Left hindlimb (tissue), 1 donor: Measurements from ENCODE around the gene BBS1.

Source experiments
- DNase-seq: peaks from one replicate; pipeline ENCODE4 v3.0.0-alpha.2; 2018

Gene BBS1

DNA sequence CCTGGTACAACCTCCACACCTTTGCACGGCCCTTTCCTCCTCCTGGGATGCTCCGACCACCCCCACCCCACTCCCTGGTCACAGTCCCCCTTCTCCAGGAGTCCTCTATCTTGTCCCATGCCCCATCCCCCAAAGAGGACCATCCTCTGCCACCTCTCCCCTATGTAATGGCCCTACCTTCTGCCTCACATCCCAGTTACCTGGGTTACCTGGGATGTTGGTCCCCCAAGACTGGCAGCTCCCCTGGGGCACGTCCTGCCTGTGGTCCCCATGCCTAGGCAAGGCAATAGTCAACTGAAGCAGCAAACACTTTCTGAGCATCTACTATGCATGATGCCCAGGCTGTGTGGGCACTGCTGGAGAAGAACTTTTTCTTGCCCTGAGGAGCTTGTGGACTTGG, 45.0 kb downstream of the BBS1 start:
- no peak for DNase-seq

DNA sequence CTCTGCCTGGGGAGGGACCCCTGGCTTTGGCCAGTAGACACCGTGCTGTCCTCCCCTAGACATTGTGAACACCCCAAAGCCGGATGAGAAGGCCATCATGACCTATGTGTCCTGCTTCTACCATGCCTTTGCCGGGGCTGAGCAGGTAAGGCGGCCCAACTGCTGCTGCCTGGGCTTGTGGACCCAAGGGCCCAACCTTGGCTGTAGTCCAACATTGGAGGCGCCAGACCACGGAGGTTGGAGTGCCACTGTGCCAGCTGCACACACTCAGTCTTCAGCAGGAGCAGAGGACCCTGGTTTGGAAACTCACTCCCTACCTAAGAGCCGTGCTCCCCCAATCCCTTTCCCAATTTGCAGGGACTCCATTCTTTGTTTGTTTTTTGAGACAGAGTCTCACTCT, 45.7 kb downstream of the BBS1 start:
- no peak for DNase-seq

DNA sequence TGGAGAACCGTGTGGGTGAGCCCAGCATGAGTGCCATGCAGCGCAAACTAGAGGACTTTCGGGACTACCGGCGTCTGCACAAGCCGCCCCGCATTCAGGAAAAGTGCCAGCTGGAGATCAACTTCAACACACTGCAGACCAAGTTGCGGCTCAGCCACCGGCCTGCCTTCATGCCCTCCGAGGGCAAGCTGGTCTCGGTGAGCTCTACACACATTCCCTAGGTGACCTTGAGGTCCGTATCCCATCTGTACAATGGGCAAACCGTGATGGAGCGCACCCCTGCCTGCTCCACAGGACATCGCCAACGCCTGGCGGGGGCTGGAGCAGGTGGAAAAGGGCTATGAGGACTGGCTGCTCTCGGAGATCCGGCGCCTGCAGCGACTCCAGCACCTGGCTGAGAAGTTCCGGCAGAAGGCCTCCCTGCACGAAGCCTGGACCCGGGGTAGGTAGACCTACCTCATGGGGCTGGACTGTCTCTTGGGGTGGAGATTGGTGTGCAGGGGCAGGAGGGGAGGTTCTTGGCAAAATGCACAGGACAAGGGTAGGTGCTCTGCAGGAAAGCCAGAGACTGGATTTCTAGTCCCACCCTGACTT, 47.4 kb downstream of the BBS1 start:
- DNase-seq: no peak

DNA sequence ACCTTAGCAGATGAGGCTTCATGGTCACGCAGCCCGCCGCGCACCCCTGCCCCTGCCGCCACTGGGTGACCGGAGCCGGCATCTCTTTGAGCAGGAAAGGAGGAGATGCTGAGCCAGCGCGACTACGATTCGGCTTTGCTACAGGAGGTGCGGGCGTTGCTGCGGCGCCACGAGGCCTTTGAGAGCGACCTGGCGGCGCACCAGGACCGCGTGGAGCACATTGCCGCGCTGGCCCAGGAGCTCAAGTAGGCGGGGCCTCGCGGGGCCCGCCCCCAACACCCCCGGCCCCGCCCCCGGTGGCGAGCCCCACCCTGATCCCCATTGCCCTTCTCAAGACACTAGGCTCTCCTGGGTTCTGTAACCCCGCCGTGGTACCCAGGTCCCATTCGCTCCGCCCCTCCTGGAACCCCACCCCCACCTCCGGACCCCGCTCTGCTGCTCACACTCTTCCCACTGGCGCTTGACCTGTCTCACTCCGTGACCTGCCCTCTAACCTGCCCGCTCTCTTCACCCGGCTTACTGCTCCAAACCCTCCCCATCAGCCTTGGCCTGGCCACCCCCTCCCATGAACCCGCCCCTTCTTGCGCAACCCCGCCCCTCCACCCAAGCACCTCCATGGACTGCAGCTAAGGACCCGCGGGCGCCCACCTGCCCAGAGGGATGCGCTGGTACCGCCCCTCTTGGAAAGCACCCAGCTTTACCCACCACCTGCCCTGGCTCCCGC, 48.9 kb downstream of the BBS1 start:
- DNase-seq: no peak

DNA sequence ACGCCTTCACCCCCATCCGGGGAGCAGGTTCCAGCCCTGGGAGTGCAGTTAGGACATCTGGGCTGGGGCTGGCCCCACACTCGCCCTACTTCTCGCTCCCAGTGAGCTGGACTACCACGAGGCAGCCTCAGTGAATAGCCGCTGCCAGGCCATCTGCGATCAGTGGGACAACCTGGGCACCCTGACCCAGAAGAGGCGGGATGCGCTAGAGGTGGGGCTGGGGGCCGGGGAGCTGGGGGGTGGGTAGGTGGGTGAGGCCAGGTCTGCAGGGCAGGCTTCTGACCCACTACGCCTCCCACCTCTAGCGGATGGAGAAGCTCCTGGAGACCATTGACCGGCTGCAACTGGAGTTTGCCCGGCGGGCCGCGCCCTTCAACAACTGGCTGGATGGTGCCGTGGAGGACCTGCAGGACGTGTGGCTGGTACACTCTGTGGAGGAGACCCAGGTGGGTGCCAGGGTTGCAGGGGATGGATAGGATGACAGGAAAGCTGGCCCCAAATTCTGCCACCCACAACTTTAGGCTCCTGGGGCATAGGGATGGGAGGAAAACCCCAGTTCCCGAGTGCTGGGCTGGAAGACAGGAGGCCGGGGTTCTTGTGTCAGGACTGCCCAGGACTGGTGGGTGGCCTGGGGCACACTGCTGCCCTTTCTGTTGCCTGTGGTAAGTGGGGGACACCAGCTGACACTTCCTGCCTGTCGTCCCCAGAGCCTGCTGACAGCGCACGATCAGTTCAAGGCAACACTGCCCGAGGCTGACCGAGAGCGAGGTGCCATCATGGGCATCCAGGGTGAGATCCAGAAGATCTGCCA, 49.6 kb downstream of the BBS1 start:
- DNase-seq: no peak

DNA sequence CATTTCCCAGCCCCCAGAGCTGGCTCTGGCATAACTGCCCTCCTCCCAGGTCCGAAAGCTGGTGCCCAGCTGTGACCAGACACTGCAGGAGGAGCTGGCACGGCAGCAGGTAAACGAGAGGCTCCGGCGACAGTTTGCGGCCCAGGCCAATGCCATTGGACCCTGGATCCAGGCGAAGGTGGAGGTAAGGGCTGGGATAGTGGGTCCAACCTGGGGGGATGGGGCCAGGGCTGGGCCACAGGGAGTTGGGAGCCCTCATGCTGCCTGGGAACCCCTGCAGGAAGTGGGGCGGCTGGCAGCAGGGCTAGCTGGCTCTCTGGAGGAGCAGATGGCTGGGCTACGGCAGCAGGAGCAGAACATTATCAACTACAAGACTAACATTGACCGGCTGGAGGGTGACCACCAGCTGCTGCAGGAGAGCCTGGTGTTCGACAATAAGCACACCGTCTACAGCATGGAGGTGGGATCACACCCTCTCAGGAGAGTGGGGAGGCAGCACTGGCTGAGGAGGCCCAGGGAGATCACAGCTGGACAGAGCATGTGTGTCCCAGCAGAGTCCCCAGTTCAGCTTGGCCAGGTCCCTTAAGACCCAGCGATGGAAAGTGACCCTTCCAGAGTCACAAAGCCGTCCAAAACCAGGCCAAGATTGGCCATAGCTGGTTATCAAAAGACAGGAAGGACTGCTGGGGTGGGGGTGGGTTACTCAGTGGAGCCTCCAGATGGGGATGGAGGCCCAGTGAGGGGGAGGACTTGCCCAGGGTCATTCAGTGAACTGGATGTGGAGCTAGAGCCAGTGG, 50.9 kb downstream of the BBS1 start:
- DNase-seq: no peak

DNA sequence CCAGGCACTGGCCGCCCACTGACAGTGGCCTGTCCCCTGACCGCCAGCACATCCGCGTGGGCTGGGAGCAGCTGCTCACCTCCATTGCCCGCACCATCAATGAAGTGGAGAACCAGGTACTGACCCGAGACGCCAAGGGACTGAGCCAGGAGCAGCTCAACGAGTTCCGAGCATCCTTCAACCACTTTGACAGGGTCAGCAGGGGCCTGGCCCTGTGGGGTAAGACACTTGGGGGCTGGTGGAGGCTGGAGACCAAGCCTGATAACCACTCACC, 51.5 kb downstream of the BBS1 start:
- no peak for DNase-seq

DNA sequence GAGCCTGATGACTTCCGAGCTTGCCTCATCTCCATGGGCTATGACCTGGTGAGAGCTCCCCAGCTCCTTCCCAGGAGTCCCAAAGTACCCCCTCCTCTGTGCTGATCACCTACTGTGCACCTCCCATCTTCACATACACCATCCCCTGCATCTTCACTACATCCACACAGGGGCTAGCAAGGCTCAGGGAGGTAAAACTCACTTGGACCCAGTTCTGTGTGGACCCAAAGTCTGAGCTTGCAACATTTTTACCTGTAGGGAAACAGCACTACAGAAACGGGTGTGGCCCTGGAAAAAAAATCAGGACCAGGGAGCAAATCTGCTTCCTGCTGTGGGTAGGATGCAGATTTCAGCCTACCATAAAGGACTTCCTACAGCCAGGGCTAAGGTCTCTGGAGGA, 51.8 kb downstream of the BBS1 start:
- DNase-seq: no peak

DNA sequence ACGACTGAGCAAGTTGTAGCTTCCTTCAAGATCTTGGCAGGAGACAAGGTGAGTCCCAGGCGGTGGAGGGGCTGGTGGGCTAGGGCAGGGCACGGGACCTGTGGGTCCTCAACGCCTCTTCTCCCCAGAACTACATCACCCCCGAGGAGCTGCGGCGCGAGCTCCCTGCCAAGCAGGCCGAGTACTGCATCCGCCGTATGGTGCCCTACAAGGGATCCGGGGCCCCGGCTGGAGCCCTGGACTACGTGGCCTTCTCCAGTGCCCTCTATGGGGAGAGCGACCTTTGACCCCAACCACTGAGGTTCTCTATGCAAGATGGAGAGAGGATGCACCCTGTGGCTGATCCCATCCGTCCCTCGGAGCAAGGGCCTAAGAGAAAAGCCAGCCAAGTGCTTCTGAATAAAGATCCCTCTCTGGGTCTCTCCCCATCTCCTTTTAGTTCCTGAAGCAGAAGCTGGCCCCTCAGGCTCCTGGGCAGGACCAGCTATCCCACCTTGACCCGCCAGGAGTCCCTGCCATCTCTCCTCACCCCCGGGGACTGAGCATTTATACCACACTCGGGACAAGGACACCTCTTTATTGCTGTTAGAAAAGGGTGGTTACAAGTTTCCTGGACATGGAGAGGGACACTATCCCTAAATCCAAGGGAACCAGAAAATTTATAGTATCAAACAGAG, 52.6 kb downstream of the BBS1 start:
- DNase-seq: no peak

DNA sequence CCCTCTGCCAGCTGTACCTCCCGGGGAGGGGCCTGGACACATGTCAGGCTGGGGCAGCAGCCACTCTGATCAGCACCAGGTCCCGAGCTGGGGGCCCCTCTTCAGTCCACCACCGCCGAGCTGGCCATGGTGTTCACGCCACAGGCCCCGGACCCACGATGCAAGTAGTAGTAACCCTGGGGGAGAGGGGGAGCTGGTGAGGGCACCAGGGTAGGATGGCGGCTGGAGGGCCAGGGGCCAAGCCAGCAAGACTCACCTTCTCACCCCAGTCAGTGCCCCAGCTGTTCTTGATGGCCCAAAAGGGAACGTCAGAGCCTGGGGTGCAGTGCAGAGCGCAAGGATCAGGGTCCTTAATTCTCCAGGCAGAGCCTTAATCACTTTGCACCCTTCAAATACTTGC, 53.4 kb downstream of the BBS1 start:
- DNase-seq: no peak

DNA sequence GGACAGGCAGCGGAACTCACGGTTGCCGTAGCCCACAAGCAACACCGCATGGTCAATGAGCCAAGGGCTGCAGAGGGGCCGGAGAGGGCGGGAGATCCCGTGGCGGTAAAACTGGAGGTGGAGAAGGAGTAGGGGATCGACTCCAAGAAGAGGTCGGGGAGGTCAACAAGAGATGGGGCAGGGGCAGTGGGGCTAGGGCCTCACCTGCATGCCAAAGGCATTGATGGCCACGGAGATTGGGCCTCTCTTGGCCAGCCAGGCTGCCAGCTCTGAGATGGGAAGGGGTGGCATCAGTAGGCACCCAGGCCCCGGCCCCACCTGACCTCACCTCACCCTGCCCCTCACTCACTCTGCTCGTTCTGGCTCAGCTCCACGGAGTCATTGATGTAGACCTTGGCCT, 54.1 kb downstream of the BBS1 start:
- no peak for DNase-seq

DNA sequence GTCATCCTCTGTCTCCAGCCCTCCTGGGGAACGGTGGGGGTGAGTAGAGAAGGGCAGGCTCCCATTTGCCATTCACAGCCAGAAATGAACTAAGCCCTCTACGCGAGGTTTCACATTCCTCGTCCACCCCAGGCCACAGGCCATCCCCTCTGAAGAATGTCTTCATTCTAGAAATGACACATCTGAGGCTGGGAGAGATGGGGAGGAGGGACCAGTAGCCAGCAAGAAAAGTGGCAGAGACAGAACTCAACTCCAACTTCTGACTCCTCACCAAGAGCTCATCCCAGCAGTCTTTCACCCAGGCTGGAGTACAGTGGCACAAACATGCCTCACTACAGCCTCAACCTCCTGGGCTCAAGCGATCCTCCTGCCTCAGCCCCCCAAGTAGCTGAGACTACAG, 54.5 kb downstream of the BBS1 start:
- no peak for DNase-seq

DNA sequence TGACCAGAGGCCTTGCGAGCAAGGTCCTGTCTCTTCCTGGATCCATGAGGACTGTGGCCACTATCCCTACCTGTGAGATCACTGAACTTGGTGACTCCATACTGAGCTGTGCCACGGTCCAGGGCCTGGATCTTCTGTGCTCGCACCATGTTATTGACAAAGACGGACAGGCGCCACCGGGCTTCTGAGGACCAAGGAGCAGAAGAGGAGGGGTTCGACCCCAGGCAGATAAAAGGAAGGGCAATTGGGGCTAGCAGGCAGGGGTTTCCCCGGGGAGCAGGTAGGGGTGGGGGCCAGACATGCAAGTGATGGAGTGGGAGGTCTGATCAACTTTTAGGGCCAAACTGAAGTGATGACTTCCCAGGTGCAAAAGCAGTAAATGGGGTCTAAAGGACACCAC, 55.8 kb downstream of the BBS1 start:
- no peak for DNase-seq

DNA sequence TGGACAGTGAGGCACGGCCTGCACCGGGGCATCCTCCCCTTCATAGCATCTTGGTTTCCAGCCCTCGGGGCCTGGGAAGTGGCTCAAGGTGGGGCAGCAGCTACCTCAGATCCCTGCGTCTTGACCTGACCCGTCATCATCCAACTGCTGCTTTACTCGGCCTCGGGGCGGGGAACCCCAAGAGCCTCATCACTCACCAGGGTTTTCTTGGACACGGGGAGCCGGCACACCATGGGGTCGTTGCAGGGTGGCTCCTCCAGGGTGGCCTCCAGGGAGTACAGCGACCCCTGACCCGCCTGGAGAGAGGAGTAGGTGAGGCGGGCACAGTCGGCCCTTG, 57.3 kb downstream of the BBS1 start:
- no peak for DNase-seq

DNA sequence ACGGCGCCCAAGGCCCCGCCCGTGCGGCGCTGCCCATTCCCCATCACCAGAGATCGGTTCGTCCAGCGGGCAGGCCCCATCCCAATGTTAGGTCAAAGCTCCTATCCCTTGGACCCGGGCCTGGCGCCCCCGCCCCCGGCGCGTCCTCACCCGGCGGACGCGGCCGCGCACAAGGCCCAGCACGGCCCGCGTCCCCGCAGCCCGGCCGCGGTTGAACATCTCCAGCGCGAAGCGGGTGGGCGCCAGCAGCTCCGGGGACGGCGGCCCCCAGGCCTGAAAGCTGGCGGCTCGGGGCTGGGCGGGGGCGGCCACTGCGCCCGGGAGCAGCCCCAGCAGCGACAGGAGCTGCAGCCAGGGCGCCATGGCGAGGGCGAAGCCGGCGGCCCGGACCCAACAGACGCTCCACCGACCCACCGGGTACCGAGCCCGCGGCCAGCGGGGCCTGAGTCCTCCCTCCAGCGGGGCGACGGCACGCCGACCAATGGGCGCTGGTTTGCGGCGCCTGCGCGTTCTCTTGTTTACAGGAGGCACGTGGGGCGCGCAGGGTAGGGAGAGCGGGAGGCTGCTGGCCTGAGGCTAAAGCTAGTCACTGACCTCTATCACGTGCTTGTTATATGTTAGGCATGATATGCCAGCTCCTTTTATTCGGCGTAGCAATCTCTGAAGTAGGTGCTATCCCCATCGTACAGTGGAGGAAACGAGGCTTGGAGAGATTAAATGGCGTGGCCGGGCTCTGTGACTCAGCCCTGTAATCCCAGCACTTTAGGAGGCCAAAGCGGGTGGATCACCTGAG, 57.9 kb downstream of the BBS1 start, which contains the start of gene CTSF:
Gene CTSF (minus strand): TSS at position 483 of the 793 bp plus-strand sequence. CDS start 120 bp downstream, at position 363.
- DNase-seq: peak; percentile 81

DNA sequence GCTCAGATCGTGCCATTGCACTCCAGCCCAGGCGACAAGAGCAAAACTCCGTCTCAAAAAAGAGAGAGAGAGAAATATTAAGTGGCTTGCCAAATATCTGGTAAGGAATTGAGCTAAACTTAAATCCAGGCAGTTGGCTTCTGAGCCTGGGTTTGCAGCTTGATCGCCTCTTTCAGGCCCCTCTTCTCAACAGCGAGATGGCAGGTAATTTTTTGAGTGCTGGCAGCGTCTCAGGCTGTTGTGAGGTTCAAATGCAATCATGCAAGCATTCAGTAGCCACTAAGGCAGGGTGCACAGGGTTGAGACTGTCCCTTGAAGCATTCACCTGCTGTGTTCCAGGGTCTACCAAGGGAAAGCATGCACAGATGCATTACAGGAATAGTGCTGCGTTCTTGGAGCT, 58.6 kb downstream of the BBS1 start:
- DNase-seq: no peak

DNA sequence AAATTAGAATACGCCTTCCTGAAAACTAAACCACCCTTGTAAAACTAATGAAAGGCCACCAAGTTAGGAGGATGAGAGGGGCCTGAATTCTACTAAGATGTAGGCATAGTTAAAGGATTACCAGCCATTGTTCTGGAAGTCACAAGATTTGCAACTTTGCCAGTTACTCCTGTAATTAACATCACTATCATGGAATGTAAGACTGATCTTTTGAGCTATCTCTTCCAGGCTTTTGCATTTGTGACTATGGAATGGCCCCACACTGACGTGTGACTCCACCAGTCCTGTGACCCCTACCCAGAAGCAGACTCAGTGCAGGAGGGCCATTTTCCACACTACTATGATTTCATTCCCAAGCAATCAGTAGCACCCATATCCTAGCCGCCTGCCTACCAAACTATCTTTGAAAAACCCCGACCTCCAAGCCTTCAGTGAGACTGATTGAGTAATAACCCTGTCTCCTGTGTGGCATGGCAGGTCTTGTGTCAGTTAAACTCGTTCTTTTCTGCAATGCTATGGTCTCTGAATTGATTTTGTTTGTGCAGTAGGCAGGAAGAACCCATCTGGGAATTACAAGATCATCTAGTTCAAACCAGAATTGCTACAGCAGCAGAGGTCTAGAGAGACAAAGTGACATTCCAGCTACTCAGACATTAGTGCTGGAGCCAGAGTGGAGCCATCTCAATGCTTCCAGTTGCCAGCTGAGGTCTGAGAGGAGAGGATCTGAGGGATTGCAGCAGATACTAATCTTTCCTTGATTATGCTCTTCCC, 59.8 kb downstream of the BBS1 start:
- no peak for DNase-seq

DNA sequence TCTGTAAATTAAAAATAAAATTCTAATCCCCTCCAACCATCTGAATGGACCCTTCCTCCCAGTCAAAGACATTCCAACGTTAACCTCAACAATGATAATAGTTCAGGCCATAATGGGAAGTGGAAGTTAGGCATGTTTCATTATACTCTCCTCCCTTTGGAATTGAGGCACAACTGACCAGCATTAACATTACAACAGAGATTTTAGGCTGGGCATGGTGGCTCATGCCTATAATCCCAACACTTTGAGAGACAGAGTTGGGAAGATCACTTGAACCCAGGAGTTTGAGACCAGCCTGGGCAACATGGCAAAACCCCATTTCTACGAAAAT, 60.4 kb downstream of the BBS1 start:
- no peak for DNase-seq

DNA sequence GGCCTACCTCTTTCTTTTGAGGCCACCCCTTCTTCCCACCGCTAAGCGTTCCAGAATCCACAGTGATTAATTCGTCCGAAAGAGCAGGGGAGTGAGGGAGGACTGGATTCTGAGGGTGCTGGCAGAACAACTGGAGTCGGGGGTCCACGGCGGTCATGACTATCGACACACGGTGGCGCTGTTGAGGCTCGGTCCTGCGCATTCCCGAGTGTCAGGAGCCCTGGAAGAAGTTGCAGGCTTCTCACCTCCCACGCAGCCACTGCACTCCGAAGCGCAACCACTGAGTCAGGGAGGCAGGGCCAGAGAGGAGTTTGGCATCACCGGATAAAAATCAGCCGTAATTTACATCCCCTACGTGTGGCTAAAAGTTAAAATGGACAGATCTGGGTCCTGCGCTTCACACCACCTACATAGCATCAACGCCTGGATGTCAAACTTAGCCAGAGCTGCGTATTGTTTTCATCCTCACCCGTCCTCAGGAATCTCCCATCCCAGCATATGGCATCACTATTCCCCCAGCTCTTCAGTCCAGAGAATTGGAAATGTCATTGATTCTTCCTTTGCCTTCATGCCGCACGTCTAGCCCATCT, 68.7 kb downstream of the BBS1 start:
- DNase-seq: peak; percentile 78

DNA sequence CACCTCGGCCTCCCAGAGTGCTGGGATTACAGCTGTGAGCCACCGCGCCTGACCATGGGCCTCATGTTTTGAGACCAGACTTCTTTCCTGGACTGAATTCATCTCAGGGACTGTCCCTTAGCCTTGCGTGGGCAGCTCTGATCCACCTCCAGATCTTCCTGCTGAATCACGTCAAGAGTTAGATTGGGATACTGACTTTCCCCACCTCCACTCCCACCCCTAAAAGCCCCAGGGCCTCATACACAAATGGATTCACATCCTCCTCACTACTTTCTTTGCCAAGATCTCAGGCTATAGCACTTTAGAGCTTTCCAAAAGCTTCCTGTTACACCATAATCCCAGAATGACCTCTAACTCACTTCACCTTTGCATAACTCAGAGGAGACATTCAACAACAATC, 70.4 kb downstream of the BBS1 start:
- DNase-seq: no peak

DNA sequence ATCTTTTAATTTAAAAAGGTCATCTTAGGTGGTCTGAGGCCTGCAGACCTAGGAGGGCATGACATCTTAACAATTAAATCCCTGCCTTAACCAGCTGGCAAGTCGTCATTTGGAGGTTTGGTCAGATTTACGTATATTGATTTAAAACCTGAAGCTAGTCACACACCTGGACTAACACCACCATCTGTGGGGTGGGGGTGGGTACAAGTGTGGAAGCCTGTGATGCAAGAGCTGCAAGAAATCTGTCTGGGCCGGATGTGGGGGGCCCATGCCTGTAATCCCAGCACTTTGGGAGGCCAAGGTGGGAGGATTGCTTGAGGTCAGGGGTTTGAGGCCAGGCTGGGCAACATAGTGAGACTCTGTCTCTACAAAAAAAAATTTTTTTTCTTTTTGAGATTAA, 70.8 kb downstream of the BBS1 start:
- no peak for DNase-seq
